Heart left ventricle (tissue), 16 donors: Measurements from ENCODE around the gene NOVA2. TPM values are rescaled to one million over a fixed set of nuclear protein-coding genes. Genes with fewer than 3 reads are reported as not detected.
A peak's percentile ranks its signal among the peaks of the same experiment; 100 is the strongest.

Experiments
- ATAC-seq, 4 donors: fragments of 200-7000 bp; cut with Tn5 transposase; one replicate each; pipeline ENCODE4 v1.9.1; 2020 to 2022; ENCODE audit warnings: moderate library complexity in 4 of 4, mild to moderate bottlenecking in 3 of 4, moderate number of reproducible peaks in 1 of 4
- DNase-seq, 5 donors: peaks; one replicate each; pipeline ENCODE4 v3.0.0-alpha.2; 2020
- H3K27ac ChIP-seq, 12 donors: fragments of 200-600 bp; sonication (generic) in 4 of 12; one replicate each; pipeline versions ENCODE4 v1.5.0 to v1.8.0; 2016 to 2022; ENCODE audit warnings: mild to moderate bottlenecking in 2 of 12
- H3K27me3 ChIP-seq, 9 donors: fragments of 200-600 bp; sonication (generic) in 2 of 9; one replicate each; pipeline versions ENCODE4 v1.5.1 to v1.8.0; 2016 to 2022; ENCODE audit warnings: mild to moderate bottlenecking in 3 of 9
- H3K36me3 ChIP-seq, 9 donors: fragments of 200-600 bp; sonication (generic) in 2 of 9; one replicate each; pipeline versions ENCODE4 v1.5.0 to v1.8.0; 2018 to 2022; ENCODE audit warnings: mild to moderate bottlenecking in 2 of 9
- H3K4me1 ChIP-seq, 12 donors: fragments of 200-600 bp; sonication (generic) in 4 of 12; one replicate each; pipeline versions ENCODE4 v1.5.0 to v1.8.0; 2016 to 2022; ENCODE audit warnings: mild to moderate bottlenecking in 3 of 12
- H3K4me3 ChIP-seq, 12 donors: fragments of 200-600 bp; sonication (generic) in 4 of 12; one replicate each; pipeline versions ENCODE4 v1.5.0 to v1.8.0; 2017 to 2022; ENCODE audit warnings: mild to moderate bottlenecking in 9 of 12, moderate library complexity in 4 of 12
- H3K9me3 ChIP-seq, 12 donors: fragments of 200-600 bp; sonication (generic) in 4 of 12; one replicate each; pipeline versions ENCODE4 v1.5.0 to v1.8.0; 2016 to 2022; ENCODE audit warnings: mild to moderate bottlenecking in 1 of 12
- CTCF ChIP-seq, 12 donors: fragments of 200-600 bp; sonication (generic) in 4 of 12; IDR thresholded peaks; one replicate each; pipeline versions ENCODE4 v1.5.0 to v1.8.0; 2018 to 2022; ENCODE audit warnings: antibody characterized with exemption in 12 of 12, mild to moderate bottlenecking in 5 of 12
- POLR2A ChIP-seq, 2 donors: fragments of 450-650 bp; IDR thresholded peaks; one replicate each; pipeline ENCODE4 v1.6.1; 2017; ENCODE audit warnings: antibody characterized with exemption in 2 of 2, mild to moderate bottlenecking in 2 of 2, moderate library complexity in 2 of 2
- WGBS, 4 donors: extraction: QIAGEN DNeasy Blood & Tissue Kit in 2 of 4; methylation state at CpG; one replicate each; pipeline versions ENCODE4 v1.1.5 to v1.1.7; 2013 to 2018; 5-methylcytosine and 5-hydroxymethylcytosine counted together
- intact Hi-C, 10 donors: fragments of 100-400 bp; cut with DNase I; formaldehyde crosslinking; loops; one replicate each; pipeline versions ENCODE4 v1.11.1 to v1.14.2; 2022
- microRNA counts, 2 donors: library from miRNA; unstranded; fragments of <30 nt; microRNA quantifications; one replicate each; lab custom pipeline; 2016
- microRNA-seq, 4 donors: library from miRNA; unstranded; fragments of <30 nt; microRNA quantifications; one replicate each; pipeline versions ENCODE4 to v1.2.0, GENCODE V29; 2017 to 2020
- polyA plus RNA-seq, 2 donors: library from polyadenylated mRNA; stranded (reverse); fragments of 200-250 nt; gene quantifications; one replicate each; pipeline ENCODE4 v1.2.3, GENCODE V29; 2013
- total RNA-seq, 9 donors: library from RNA; depleted of rRNA in 2 of 9; stranded (reverse); fragments of >200 nt in 2 of 9; fragmentation: NEBNext Ultra II Directional in 3 of 9; extraction: Animal tissue kit (Norgen Biotek cat#: 25700) in 3 of 9; gene quantifications; one replicate each; pipeline versions ENCODE4 v1.1.0 to v1.2.4, GENCODE V29; 2016 to 2023
- donor health status: ischemic (EF 13 %, LVEDD 7.1; RV severe dilation, severe dysfunction).
- donor health status: healthy with polysubstance abuse.
- donor health status: DM: no; HTN: yes; CAD: no.
- donor health status: DM: no; HTN: no; CAD: no.
- donor health status: ischemic (EF 25% LVEDD 6.9; RV normal size, moderate dysfunction).
- donor health status: ischemic (EF 25% LVEDD 5.7; RV mildly dilated, moderate dysfunction).
- donor health status: healthy.
- donor health status: DM: yes; HTN: yes; CAD: no.
- donor health status: ischemic (EF 35%, LVEDD 5.7; RV mildly dilated, moderate dysfunction).
- donor health status: nonischemic (EF 11% LVEDD 7.7; RV severe dilation, severe dysfunction).
- donor health status: DM: yes; HTN: yes; CAD: no.
- donor health status: PGD.
- donor health status: ischemic (EF 29% LVEDD 5.4; RV normal size, mild dysfunction).
- donor health status: nonischemic (EF 23%, LVEDD 6.1; RV moderate dilation, normal function).

The NOVA2 gene
- total and polyA plus RNA-seq, 11 donors = 2.2 to 10.0 (median 4.8) TPM

GRCh38 chr19:45883881-45884681 lies 89.6 kb downstream of the NOVA2 start:
- no peaks in the 10 kb centered on the region for H3K9me3 ChIP-seq
- TF ChIP-seq POLR2A (IDR thresholded peaks at IDR 0.05) = no peak
- TF ChIP-seq CTCF (IDR thresholded peaks at IDR 0.05) = no peak
- H3K27me3 ChIP-seq = no peaks in the 10 kb centered on the region
- intact Hi-C loops = loop anchor here in 5 of 10 donors (1.0 to 5.0 kb wide), 2 partner anchors 20 to 67 kb away; partner anchors contain the start of genes RSPH6A (in 3 of the 5) and FOXA3 (in 2 of the 5)
- 90 to 94% (median 92%) methylated on average over 33 to 57 of the region's 57 CpGs for WGBS, 4 donors
- H3K27ac ChIP-seq = no peak overlapping the region
- peaks cover 11 to 50% (median 33%) of the 10 kb centered on the region in 12 donors for H3K4me1 ChIP-seq
- DNase-seq = peak in 2 of 5 donors; percentile 36 to 38
- H3K4me3 ChIP-seq = peak overlapping the region in 4 of 12 donors; percentile 9 to 73 (median 10)
- no peak for ATAC-seq
- peaks cover 0 to 13% (median 5%) of the 10 kb centered on the region in 9 donors for H3K36me3 ChIP-seq

MicroRNAs within 50 kb of the gene (microRNA counts, 767-probe panel; counts per million panel counts)
- microRNA hsa-miR-769-3p (lab: Ali Mortazavi, UCI) (71.6 to 309 counts per million in 2 donors), microRNA hsa-miR-769-5p (lab: Ali Mortazavi, UCI) (0 to 886 counts per million in 2 donors)

Small RNA genes within 50 kb of the gene (microRNA-seq; reads per million reads assigned to microRNA genes)
- 40.9 to 79.9 (median 47.9) reads per million in 4 donors for gene MIR769

Other genes with a start within 250 kb of the NOVA2 start
- gene FBXO46, start 243.0 kb downstream of the NOVA2 start, total RNA-seq = 10 to 100 TPM in 6 of 9 donors, 1 to 10 TPM in 3; 9.1 to 17.8 (median 10.3) TPM
- gene FBXO46, start 243.0 kb downstream of the NOVA2 start, polyA plus RNA-seq = 1 to 10 TPM; 7.2 TPM
- gene MEIOSIN, start 240.4 kb downstream of the NOVA2 start, total RNA-seq = not detected
- gene MEIOSIN, start 240.4 kb downstream of the NOVA2 start, polyA plus RNA-seq = not detected
- 10 to 100 TPM; 16.2 to 24.0 (median 22.9) TPM for gene SIX5, start 204.6 kb downstream of the NOVA2 start, total RNA-seq
- 10 to 100 TPM; 13.7 to 21.9 TPM for gene SIX5, start 204.6 kb downstream of the NOVA2 start, polyA plus RNA-seq
- gene DMPK, start 191.4 kb downstream of the NOVA2 start, total RNA-seq = 100 to 1,000 TPM; 131 to 778 (median 273) TPM
- 100 to 1,000 TPM; 382 to 458 TPM for gene DMPK, start 191.4 kb downstream of the NOVA2 start, polyA plus RNA-seq
- 100 to 1,000 TPM in 1 of 9 donors, 10 to 100 TPM in 8; 47.2 to 109 (median 67.3) TPM for gene DMWD, start 181.0 kb downstream of the NOVA2 start, total RNA-seq
- 10 to 100 TPM; 41.8 to 67.3 TPM for gene DMWD, start 181.0 kb downstream of the NOVA2 start, polyA plus RNA-seq
- not detected for gene RSPH6A, start 158.6 kb downstream of the NOVA2 start, total RNA-seq
- not detected for gene RSPH6A, start 158.6 kb downstream of the NOVA2 start, polyA plus RNA-seq
- 10 to 100 TPM; 21.9 to 47.7 (median 34.8) TPM for gene SYMPK, start 110.7 kb downstream of the NOVA2 start, total RNA-seq
- gene SYMPK, start 110.7 kb downstream of the NOVA2 start, polyA plus RNA-seq = 10 to 100 TPM; 32.4 to 34.3 TPM
- not detected for gene FOXA3, start 109.5 kb downstream of the NOVA2 start, total RNA-seq
- gene FOXA3, start 109.5 kb downstream of the NOVA2 start, polyA plus RNA-seq = under 1 TPM in 1 of 2 donors, not detected in 1; 0.07 TPM
- gene IRF2BP1, start 87.7 kb downstream of the NOVA2 start, total RNA-seq = 10 to 100 TPM; 17.7 to 40.0 (median 19.6) TPM
- gene IRF2BP1, start 87.7 kb downstream of the NOVA2 start, polyA plus RNA-seq = 10 to 100 TPM; 13.6 to 14.5 TPM
- gene MYPOP, start 71.3 kb downstream of the NOVA2 start, total RNA-seq = 10 to 100 TPM in 5 of 9 donors, 1 to 10 TPM in 4; 8.3 to 16.0 (median 10.6) TPM
- gene MYPOP, start 71.3 kb downstream of the NOVA2 start, polyA plus RNA-seq = 1 to 10 TPM; 7.9 to 8.7 TPM
- not detected for gene NANOS2, start 59.1 kb downstream of the NOVA2 start, total RNA-seq
- not detected for gene NANOS2, start 59.1 kb downstream of the NOVA2 start, polyA plus RNA-seq
- gene CCDC61, start 21.6 kb upstream of the NOVA2 start, total RNA-seq = 10 to 100 TPM in 2 of 9 donors, 1 to 10 TPM in 7; 4.1 to 13.7 (median 7.1) TPM
- gene CCDC61, start 21.6 kb upstream of the NOVA2 start, polyA plus RNA-seq = 1 to 10 TPM; 6.4 to 6.8 TPM
- gene PGLYRP1, start 49.2 kb upstream of the NOVA2 start, total RNA-seq = 1 to 10 TPM in 1 of 9 donors, under 1 TPM in 2, not detected in 6; 0.43 to 3.9 (median 0.63) TPM
- under 1 TPM in 1 of 2 donors, not detected in 1; 0.24 TPM for gene PGLYRP1, start 49.2 kb upstream of the NOVA2 start, polyA plus RNA-seq
- not detected for gene IGFL4, start 67.1 kb upstream of the NOVA2 start, total RNA-seq
- gene IGFL4, start 67.1 kb upstream of the NOVA2 start, polyA plus RNA-seq = not detected
- not detected for gene IGFL3, start 150.8 kb upstream of the NOVA2 start, total RNA-seq
- gene IGFL3, start 150.8 kb upstream of the NOVA2 start, polyA plus RNA-seq = not detected
- 1 to 10 TPM in 1 of 9 donors, not detected in 8; 1.4 TPM for gene IGFL2, start 174.4 kb upstream of the NOVA2 start, total RNA-seq
- gene IGFL2, start 174.4 kb upstream of the NOVA2 start, polyA plus RNA-seq = not detected